LoVo (cell line): Measurements from ENCODE around the gene ZNF79.

Source experiments
- DNase-seq: peaks from one replicate; pipeline ENCODE4 v3.0.0-alpha.2; 2016; ENCODE audit warnings: low spot score

Gene ZNF79

DNA sequence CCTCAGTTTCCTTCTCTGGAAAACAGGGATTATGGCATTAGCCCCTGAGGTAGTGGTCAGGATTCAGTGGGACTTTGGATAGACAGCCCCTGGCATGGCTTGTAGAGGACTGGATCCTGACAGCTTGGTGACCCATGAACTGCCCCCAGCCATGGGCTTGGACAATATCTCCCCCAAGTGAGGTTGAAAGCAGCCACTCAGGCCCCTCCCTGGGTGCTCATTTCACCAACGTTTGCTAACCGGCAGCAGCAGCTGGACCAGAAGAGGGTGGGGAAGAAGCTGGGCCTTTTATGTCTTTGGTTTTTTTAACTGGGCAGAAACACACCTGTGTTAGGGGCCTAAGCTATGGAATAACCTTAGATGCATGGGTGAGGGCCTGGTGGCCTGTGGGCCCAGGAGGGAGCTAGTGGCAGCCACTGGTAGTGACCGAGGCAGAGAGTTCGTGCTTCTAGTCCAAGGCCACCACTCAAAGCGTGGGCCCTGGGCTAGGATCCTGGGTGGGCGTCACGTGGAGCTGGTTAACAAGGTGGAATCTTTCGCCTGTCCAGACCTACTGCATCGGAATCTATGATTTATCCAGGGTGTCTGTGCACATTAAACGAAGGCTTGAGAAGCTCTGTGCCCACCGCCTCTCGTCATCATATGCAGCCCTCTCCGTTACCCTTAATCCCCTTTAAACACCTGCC, 25.3 kb upstream of the ZNF79 start:
- DNase-seq: no peak

DNA sequence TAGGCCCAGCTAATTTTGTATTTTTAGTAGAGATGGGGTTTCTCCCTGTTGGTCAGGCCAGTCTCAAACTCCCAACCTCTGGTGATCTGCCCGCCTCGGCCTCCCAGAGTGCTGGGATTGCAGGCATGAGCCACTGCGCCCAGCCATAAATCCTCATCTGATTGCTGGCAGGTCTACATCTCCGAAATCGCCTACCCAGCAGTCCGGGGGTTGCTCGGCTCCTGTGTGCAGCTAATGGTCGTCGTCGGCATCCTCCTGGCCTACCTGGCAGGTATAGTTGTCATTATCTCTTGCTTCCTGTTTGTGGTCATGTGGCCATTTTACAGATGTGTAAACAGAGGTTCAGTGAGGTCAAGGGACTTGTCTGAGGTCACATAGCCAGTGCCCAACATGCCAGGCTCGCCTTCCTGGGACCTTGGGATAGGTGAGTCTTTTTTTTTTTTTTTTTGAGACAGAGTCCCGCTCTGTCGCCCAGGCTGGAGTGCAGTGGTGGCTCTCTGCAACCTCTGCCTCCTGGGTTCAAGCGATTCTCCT, 24.4 kb upstream of the ZNF79 start:
- no peak for DNase-seq

DNA sequence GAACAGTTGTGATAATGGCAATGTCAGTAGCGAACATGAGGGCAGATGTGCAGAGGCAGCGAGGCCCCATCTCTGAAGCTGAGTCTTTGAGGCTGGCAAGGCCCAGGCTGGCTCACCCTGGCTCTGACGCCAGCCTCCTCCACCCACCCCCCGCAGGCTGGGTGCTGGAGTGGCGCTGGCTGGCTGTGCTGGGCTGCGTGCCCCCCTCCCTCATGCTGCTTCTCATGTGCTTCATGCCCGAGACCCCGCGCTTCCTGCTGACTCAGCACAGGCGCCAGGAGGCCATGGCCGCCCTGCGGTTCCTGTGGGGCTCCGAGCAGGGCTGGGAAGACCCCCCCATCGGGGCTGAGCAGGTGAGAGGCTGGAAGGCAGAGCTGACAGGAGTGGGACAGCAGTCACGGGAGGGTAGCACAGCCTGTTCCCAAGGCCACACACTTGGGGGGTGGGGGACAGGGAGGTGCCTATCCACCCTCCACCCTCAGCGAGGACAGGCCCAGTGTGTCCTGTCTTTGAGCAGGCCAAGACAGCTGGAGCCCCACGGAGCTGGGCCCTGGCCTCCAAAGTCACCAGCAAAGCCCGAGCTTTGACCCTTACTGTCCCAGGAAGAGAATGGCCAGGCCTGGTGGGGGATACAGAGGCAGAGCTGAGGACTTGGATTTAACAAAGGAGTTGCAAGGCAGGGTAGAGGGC, 21.6 kb upstream of the ZNF79 start:
- DNase-seq: no peak

DNA sequence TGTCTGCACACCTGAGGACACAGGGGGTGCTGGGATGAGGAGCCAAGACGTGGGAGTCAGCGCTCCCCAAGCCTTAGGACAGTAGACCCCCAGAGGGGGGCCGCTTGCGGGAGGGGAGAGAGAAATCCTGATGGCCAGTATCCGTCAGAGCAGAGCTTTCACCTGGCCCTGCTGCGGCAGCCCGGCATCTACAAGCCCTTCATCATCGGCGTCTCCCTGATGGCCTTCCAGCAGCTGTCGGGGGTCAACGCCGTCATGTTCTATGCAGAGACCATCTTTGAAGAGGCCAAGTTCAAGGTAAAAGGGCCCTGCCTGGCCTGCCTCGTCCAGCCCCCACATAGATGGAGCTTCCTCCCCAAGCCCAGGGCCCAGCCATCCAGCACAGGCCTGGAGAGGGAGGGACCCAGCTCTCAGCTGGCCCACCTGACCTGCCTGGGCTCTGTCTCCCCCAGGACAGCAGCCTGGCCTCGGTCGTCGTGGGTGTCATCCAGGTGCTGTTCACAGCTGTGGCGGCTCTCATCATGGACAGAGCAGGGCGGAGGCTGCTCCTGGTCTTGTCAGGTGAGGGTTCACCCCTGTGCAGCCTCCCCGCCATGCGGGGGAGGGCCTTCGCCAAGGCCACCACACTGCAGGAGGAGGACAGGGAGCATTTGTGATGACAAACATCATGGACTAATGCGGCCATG, 20.5 kb upstream of the ZNF79 start:
- no peak for DNase-seq

DNA sequence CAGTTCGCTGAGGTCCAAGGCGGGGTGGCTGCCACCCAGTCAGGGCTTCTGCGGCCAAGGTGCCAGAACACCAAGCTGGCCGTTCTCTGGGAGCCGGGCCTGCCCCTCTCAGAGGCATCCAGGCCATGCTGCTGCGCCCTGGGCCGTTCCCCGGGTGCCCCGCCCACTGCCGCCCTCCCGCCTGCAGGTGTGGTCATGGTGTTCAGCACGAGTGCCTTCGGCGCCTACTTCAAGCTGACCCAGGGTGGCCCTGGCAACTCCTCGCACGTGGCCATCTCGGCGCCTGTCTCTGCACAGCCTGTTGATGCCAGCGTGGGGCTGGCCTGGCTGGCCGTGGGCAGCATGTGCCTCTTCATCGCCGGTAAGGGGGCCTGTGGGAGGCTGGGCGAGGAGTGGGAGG, 19.6 kb upstream of the ZNF79 start:
- no peak for DNase-seq

DNA sequence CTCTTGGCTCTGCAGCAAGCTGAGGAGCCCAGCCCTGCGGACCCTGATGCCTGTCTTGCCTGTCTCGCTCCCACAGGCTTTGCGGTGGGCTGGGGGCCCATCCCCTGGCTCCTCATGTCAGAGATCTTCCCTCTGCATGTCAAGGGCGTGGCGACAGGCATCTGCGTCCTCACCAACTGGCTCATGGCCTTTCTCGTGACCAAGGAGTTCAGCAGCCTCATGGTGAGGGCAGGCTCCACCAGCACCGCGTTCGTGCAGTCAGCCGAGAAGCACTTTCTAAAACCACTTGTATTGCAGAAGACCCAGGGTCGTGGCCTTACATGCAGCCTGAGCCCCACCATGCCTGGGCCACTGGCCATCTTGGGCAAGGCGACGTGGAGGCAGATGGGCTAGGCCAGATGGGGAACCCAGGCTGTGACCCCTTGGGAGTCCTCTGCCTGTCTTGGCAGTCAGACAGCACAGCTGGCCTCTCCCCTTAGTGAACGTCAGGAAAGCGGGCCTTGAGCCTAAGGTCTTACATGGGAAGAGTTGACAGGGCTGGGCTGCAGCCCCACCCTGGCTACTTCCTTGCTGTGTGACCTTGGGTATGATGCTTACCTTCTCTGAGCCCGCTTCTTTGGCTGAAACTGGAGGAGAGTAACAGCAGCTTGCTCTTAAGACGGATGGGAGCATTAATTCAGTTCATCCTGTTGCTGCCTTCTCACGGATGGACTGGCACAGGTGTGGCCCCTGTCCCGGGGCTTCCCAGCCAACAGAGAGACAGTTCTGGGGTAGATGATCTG, 18.6 kb upstream of the ZNF79 start:
- no peak for DNase-seq

DNA sequence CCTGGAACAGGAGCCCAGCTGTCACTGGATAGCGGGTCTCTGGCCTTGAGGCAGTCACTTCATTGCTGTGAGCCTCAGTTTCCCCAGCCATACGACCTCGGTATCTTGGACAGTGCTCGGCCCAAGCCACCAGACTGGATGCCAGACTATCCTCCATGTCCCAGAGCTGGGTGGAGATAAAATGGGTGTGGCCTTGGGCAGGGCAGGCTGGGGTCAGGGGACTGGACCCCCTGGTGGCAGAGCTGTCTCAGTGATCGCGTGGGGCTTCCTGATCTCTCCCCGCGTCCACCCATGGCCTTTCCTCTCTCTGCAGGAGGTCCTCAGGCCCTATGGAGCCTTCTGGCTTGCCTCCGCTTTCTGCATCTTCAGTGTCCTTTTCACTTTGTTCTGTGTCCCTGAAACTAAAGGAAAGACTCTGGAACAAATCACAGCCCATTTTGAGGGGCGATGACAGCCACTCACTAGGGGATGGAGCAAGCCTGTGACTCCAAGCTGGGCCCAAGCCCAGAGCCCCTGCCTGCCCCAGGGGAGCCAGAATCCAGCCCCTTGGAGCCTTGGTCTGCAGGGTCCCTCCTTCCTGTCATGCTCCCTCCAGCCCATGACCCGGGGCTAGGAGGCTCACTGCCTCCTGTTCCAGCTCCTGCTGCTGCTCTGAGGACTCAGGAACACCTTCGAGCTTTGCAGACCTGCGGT, 17.2 kb upstream of the ZNF79 start:
- no peak for DNase-seq

DNA sequence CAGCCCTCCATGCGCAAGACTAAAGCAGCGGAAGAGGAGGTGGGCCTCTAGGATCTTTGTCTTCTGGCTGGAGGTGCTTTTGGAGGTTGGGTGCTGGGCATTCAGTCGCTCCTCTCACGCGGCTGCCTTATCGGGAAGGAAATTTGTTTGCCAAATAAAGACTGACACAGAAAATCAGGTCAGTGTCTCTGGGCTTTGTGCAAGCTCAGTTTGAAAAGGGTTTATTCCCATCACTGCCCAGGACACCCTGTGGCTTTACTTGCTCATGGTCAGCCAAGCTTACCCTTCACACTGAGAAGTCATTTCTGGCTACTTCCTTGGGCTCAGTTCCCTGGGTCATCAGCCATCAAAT, 16.7 kb upstream of the ZNF79 start:
- DNase-seq: no peak

DNA sequence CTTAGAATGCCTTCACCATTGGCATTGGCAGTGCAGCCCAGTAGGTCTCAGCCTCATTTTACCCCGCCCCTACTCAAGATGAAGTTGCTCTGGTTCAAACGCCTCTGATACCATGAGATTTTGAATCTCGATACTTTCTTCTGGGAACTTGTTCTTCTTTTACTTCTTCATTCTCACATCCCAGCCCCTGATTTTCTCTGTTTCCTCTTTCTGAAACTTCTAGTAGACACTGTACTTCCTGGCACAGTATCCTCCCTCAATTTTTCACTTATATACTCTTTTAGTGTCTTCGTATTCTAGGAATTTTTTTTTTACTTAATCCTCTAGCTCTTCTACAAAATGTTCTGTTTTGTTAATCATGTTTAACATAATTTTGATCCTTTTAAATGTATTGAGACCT, 13.1 kb upstream of the ZNF79 start:
- DNase-seq: no peak

DNA sequence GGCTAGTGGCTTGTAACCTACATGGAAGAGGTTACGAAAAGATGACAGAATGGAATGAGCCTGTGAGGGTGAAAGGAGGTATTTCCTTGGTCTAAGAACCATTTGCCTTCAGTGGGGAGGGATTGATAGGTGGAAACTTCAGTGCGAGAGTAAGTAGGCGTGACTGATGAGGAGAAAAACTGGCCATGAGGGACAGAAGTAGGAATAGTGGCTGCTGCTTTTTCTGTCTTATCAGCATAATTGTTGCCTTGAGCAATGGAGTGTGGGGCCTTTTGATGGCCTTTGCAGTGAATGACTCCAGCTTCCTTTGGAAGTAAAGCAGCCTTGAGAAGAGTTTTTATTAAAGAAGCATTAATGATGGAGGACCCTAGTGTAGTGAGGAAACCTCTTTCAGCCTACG, 9.0 kb upstream of the ZNF79 start:
- no peak for DNase-seq

DNA sequence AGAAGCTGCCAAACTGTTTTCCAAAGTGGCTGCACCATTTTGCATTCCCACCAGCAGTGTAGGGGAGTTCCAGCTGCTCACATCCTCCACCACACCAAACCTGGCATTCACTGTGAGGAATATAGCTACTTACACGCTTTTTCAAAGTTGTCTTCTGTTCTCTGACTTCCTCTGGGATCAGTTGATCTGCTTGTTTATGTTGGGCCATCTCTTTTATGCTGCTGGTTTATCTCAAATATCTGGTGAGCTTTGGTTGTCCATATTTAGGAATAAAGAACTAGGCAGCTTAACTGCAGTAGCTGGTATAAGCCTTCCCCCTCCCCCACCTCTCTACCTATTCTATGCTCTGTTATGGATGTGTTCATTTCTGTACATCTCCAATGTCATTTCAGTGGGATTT, 8.5 kb upstream of the ZNF79 start:
- no peak for DNase-seq

DNA sequence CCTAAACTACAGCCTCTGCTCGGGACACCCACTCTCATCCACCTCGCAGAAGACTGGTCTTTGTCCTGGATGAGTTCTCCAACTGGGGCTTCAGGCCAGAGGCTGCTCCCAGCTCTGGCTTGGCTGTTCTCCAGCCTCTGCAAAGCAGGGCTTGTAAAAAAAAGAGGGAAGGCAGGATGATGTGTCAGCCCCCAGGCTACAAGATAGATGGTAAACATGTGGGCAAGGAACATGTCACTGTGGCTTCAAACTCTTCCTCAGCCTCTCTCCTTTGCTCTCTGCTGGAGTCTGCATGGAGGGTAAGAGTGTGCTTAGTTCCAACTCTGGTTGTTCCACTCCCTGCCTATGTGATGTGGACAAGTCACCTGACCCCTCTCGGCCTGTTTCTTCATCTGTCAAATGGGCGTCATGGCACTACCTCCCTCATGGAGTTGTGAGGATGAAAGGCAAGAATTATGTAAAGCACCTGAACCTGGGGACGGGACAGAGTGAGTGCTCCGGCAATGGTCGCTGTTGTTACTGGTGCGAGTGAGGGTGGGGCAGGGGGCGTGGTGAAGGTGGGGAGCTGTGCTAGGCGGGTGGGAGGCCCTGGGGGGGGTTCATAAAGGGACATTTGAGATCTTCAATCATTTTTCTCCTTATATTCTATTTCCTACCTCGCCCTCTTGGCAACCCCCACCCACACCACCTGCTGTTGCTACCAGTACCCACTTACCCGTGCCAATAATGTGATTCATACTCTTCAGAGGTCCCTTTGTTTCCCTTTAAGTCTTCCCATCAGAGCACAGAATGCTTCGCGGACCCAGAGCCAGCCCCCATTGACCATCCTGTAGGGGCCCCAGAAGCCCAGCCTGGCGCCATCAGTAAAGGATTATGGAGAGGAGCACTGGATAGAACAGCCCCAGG, 6.8 kb upstream of the ZNF79 start:
- peak; percentile 72 for DNase-seq

DNA sequence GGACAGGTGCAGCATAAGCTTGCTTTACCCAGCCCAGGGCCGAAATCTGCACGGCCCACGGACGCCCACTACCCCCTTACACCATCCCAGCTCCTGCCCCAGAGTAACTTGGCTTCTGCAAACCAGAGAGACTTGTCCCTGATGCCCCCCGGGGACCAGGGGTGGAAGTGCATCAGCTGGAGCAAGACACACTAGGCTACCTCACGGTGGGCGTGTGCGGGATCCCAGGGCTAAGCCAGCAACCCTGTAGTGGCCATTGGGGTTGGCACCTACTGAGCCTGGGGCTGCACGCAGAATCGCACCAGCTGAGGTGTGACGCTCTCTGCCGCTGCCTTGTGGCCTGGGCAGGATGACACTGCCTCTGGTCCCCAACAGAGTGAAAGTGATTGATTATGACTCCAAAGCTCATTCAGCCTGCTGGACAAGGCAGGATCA, 6.1 kb upstream of the ZNF79 start:
- no peak for DNase-seq

DNA sequence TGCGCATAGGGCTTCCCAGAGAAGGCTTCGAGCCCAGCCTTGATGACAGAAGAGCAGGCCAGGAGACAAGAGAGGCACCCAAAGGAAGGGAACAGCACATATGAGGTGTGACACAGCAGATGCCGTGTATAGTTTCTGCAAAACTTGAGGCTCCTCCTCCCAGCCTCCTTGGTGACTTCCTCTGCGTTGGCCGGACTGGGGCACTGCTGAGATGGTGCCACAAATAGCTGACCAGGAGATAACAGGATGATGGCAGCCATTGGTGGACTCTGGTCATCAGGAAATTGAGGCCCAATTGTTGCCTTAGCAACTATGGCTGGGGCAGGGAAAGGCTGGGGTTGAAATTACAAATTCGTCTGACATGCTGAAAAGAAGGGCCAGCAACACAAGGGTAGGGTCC, 4.8 kb upstream of the ZNF79 start:
- no peak for DNase-seq

DNA sequence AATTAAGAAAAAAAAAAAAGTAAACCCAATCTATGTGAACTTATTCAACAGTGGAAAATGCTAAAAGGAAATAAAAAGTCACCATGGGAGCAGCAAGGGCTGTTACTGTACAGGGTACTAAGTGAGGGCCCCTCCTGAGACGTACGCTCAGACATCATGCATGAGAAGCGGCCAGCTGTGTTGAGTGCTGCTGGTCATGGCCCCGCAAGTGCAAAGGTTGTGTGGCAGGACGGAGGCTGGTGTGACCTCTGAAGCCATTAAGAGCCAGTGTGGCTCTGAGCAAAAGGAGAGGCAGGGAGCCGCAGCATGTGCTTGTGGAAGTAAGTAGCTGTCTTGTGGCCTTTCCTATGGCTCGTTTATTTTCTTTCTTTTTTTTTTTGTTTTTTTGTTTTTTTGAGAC, 3.1 kb upstream of the ZNF79 start:
- no peak for DNase-seq

DNA sequence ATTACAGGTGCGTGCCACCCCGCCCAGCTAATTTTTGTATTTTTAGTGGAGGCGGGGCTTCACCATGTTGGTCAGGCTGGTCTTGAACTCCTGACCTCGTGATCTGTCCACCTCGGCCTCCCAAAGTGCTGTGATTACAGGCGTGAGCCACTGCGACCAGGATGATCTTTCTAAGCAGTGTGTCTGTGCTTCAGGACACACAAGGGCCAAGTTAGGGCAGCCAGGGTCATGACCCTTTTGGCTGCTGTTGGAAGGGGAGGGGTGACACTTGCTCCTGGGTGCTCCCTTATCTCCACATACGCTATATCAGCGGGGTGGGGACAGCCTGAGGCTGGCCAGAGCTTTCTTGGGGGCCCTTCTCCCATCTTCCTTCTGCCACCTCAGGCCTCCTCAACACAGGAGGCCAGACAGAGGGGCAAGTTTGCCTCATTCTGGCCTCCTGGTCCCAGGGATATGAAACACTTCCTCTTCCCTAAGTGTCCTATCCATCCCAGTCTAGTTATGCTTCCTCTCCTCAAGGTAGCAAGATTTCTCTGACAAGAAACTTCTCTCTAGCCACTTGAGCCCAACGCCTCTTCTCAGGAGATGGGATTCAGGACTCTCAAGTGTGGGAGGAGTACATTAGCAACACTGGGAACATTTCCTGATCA, 1.9 kb upstream of the ZNF79 start:
- no peak for DNase-seq

DNA sequence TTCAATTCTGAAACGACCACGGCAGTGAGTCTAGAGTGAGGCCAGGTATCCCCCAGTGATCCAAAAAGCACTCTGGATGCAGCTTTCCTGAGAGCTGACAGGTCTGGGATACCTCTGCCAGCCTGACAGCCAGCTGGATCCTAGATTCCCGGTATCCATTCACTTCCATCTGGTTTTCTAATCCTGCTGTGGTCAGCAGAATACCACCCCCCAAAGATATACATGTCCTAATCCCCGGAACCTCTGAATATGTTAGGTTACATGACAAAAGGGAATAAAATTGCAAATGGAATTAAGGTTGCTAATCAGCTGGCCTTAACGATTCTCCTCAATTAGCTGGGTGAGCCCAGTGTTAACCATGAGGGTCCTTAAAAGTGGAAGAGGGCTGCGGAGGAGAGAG, 1.4 kb upstream of the ZNF79 start:
- no peak for DNase-seq

DNA sequence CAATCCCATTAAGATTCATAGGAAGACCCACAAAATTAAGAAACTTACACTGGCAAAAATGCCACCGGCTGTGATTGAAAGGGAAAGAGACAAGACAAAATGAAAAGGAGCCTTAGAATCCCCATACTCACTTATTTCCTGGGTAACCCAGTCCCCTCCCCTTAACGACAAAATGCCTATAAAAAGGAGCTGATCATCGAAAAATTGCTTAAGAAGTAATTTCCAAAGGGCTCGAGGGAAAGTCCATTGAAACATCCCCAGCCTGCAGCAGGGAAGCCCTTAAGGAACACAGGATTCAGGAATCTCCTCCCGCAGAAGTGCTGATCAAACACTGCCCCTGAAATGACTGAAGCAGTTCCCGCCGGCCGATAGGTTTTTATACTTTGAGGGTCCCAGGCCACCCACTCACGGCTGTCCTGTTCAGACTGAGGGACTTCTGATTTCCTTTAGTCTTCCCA, 677 bp upstream of the ZNF79 start:
- DNase-seq: no peak

DNA sequence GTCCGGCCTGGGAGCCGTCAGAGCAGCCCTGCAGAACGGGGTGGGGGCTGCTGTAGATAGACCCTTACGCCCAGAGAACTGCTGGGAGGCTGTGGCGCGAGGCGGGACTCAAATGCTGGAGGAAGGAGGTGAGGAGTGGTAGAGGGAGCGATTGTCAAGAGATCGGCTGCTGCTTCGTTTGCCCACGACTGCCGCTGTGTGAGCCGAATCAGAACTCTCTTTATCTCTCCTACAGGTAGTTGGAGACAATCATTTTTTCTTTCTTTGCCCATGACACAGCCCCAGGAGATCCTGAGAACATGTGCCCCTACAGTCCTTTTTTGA, 456 bp downstream of the ZNF79 start:
- DNase-seq: no peak

DNA sequence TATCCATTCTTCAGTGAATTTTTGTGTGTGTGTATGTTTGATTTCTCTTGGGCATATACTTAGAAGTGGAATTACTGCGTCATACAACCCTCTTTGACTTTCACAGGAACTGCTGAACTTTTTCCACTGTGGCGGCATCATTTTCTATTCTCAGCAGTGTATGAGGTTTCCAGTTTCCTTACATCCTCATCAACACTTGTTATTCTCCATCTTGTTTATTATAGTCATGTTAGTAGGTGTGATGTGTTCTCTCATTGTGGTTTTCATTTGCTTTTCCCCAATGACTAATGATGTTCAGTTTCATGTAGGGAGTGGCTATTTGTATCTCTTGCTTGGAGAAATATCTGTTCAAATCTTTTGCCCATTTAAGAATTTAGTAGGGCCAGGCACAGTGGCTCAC, 2.6 kb downstream of the ZNF79 start:
- DNase-seq: no peak
